Left lung (tissue), 10 donors: ENCODE measurements around the gene UNC93B1. TPM values are rescaled to one million over a fixed set of nuclear protein-coding genes. Genes with fewer than 3 reads are reported as not detected.
A peak's percentile ranks its signal among the peaks of the same experiment; 100 is the strongest.

Experiments
- ATAC-seq: fragments of 200-7000 bp; cut with Tn5 transposase; one replicate; pipeline ENCODE4 v1.9.1; 2020; ENCODE audit warnings: moderate library complexity
- DNase-seq, 4 donors: peaks; one replicate each; pipeline ENCODE4 v3.0.0-alpha.2; 2013 to 2020
- H3K27ac ChIP-seq, 2 donors: fragments of 200-600 bp; sonication (generic) in 1 of 2; one replicate each; pipeline versions ENCODE4 v1.5.0 to v1.8.0; 2020 to 2021
- H3K27me3 ChIP-seq, 2 donors: fragments of 200-600 bp; sonication (generic) in 1 of 2; one replicate each; pipeline versions ENCODE4 v1.5.0 to v1.8.0; 2020 to 2021
- H3K36me3 ChIP-seq, 2 donors: fragments of 200-600 bp; sonication (generic) in 1 of 2; one replicate each; pipeline versions ENCODE4 v1.5.0 to v1.8.0; 2020 to 2021
- H3K4me1 ChIP-seq, 2 donors: fragments of 200-600 bp; one replicate each; pipeline ENCODE4 v1.8.0; 2021
- H3K4me3 ChIP-seq, 2 donors: fragments of 200-600 bp; sonication (generic) in 1 of 2; one replicate each; pipeline versions ENCODE4 v1.5.0 to v1.8.0; 2020 to 2021; ENCODE audit warnings: mild to moderate bottlenecking in 1 of 2
- H3K9me3 ChIP-seq, 2 donors: fragments of 200-600 bp; sonication (generic) in 1 of 2; one replicate each; pipeline versions ENCODE4 v1.5.0 to v1.8.0; 2020 to 2021
- CTCF ChIP-seq, 2 donors: fragments of 200-600 bp; sonication (generic) in 1 of 2; IDR thresholded peaks; one replicate each; pipeline versions ENCODE4 v1.5.0 to v1.8.0; 2021; ENCODE audit warnings: antibody characterized with exemption in 2 of 2
- intact Hi-C, 2 donors: fragments of 100-400 bp; cut with DNase I; formaldehyde crosslinking; loops; one replicate each; pipeline versions ENCODE4 v1.11.2 to v1.14.2; 2022
- polyA plus RNA-seq, 6 donors: library from polyadenylated mRNA; unstranded; fragments of 120-200 nt; gene quantifications; one replicate each; pipeline ENCODE4 v1.2.1, GENCODE V29; 2013; ENCODE audit not compliant: insufficient read length in 6 of 6
- total RNA-seq, 2 donors: library from RNA; stranded (reverse); fragmentation: NEBNext Ultra II Directional; extraction: Animal tissue kit (Norgen Biotek cat#: 25700); gene quantifications; one replicate each; pipeline ENCODE4 v1.2.1, GENCODE V29; 2021
- donor health status: DM: no; HTN: yes; CAD: no.
- donor health status: DM: no; HTN: no; CAD: no.

Gene UNC93B1
- total and polyA plus RNA-seq, 8 donors, result 15.7 to 98.9 (median 17.7) TPM

GRCh38 chr11:68028802-68029545 is 25.1 kb upstream of the UNC93B1 start:
- no peak for TF ChIP-seq CTCF (IDR thresholded peaks at IDR 0.05)
- intact Hi-C loops, result no loop called here
- Histone ChIP-seq H3K27ac (no peak overlapping the region), H3K27me3 (no peaks in the 10 kb centered on the region), H3K9me3 (no peaks in the 10 kb centered on the region), H3K36me3 (peaks cover 0 to 58% of the 10 kb centered on the region in 2 donors), H3K4me3 (no peak overlapping the region), H3K4me1 (peaks cover 9 to 30% of the 10 kb centered on the region in 2 donors)
- DNase-seq, result no peak
- no peak for ATAC-seq

GRCh38 chr11:68027667-68028066 is 23.8 kb upstream of the UNC93B1 start:
- no peak overlapping the region for H3K4me3 ChIP-seq
- peaks cover 9 to 27% of the 10 kb centered on the region in 2 donors for H3K4me1 ChIP-seq
- no peaks in the 10 kb centered on the region for H3K27me3 ChIP-seq
- intact Hi-C loops, result no loop called here
- H3K27ac ChIP-seq, result no peak overlapping the region
- H3K36me3 ChIP-seq, result peaks cover 0 to 57% of the 10 kb centered on the region in 2 donors
- no peak for DNase-seq
- ATAC-seq, result no peak
- no peaks in the 10 kb centered on the region for H3K9me3 ChIP-seq
- TF ChIP-seq CTCF (IDR thresholded peaks at IDR 0.05), result no peak

GRCh38 chr11:68026391-68027105 is 22.7 kb upstream of the UNC93B1 start:
- Histone ChIP-seq H3K36me3 (peaks cover 0 to 66% of the 10 kb centered on the region in 2 donors), H3K4me1 (peaks cover 6 to 17% of the 10 kb centered on the region in 2 donors), H3K9me3 (no peaks in the 10 kb centered on the region), H3K27ac (no peak overlapping the region), H3K27me3 (no peaks in the 10 kb centered on the region), H3K4me3 (no peak overlapping the region)
- intact Hi-C loops, result no loop called here
- ATAC-seq (no peak), DNase-seq (peak in 1 of 4 donors; percentile 47)
- no peak for TF ChIP-seq CTCF (IDR thresholded peaks at IDR 0.05)

GRCh38 chr11:68025047-68025446 is 21.1 kb upstream of the UNC93B1 start:
- intact Hi-C loops, result no loop called here
- no peaks in the 10 kb centered on the region for H3K27me3 ChIP-seq
- DNase-seq, result no peak
- H3K9me3 ChIP-seq, result no peaks in the 10 kb centered on the region
- H3K4me3 ChIP-seq, result no peak overlapping the region
- peaks cover 0 to 20% of the 10 kb centered on the region in 2 donors for H3K4me1 ChIP-seq
- no peak for TF ChIP-seq CTCF (IDR thresholded peaks at IDR 0.05)
- no peak overlapping the region for H3K27ac ChIP-seq
- H3K36me3 ChIP-seq, result peaks cover 0 to 73% of the 10 kb centered on the region in 2 donors
- no peak for ATAC-seq

GRCh38 chr11:68024508-68024907 is 20.6 kb upstream of the UNC93B1 start:
- Histone ChIP-seq H3K4me3 (no peak overlapping the region), H3K27ac (no peak overlapping the region), H3K27me3 (no peaks in the 10 kb centered on the region), H3K4me1 (peaks cover 0 to 20% of the 10 kb centered on the region in 2 donors), H3K36me3 (peaks cover 0 to 77% of the 10 kb centered on the region in 2 donors), H3K9me3 (no peaks in the 10 kb centered on the region)
- DNase-seq (no peak), ATAC-seq (no peak)
- intact Hi-C loops, result no loop called here
- no peak for TF ChIP-seq CTCF (IDR thresholded peaks at IDR 0.05)
